HepG2 (cell line): ENCODE measurements around the gene FAM174C. TPM values are rescaled to one million over a fixed set of nuclear protein-coding genes. Genes with fewer than 3 reads are reported as not detected.

Source experiments
- ARHGAP35 ChIP-seq: sonication (generic); formaldehyde crosslinking; IDR thresholded peaks from 2 replicates; pipeline ENCODE4 v1.9.0; 2022; ENCODE audit warnings: mild to moderate bottlenecking, inconsistent platforms, moderate library complexity, missing genetic modification reagents, borderline replicate concordance
- ARNT2 ChIP-seq: sonication (generic); formaldehyde crosslinking; IDR thresholded peaks from 2 replicates; pipeline ENCODE4 v1.8.0; 2022; ENCODE audit warnings: mild to moderate bottlenecking, low read depth, missing genetic modification reagents, moderate library complexity
- GMEB1 ChIP-seq: sonication (generic); formaldehyde crosslinking; IDR thresholded peaks from 2 replicates; pipeline ENCODE4 v1.5.1; 2020; ENCODE audit warnings: missing genetic modification reagents, mild to moderate bottlenecking, borderline replicate concordance
- JDP2 ChIP-seq: sonication (generic); formaldehyde crosslinking; IDR thresholded peaks from 2 replicates; pipeline ENCODE4 v1.8.1; 2022; ENCODE audit warnings: missing genetic modification reagents, borderline replicate concordance
- MEIS2 ChIP-seq: sonication (generic); formaldehyde crosslinking; IDR thresholded peaks from 2 replicates; pipeline ENCODE4 v1.9.0; 2021; ENCODE audit warnings: mild to moderate bottlenecking, missing genetic modification reagents
- PAX8 ChIP-seq: sonication (generic); formaldehyde crosslinking; IDR thresholded peaks from 2 replicates; pipeline ENCODE4 v1.8.0; 2022; ENCODE audit warnings: mild to moderate bottlenecking, missing genetic modification reagents, borderline replicate concordance
- RAD21 ChIP-seq: fragments of 450-650 bp; formaldehyde crosslinking; IDR thresholded peaks from 2 replicates; pipeline ENCODE4 v1.5.0; 2020; ENCODE audit warnings: mild to moderate bottlenecking
- SALL2 ChIP-seq: sonication (generic); formaldehyde crosslinking; IDR thresholded peaks from 2 replicates; pipeline ENCODE4 v1.8.1; 2023; ENCODE audit warnings: mild to moderate bottlenecking, missing genetic modification reagents, inconsistent platforms
- SMC3 ChIP-seq: IDR thresholded peaks from 2 replicates; pipeline ENCODE4 v1.6.1; 2011; ENCODE audit warnings: low read length, improper control_type of control experiment
- TBX2 ChIP-seq: sonication (generic); formaldehyde crosslinking; IDR thresholded peaks from 2 replicates; pipeline ENCODE4 v1.5.0; 2020; ENCODE audit warnings: missing genetic modification reagents, mild to moderate bottlenecking, borderline replicate concordance
- ZFX ChIP-seq: sonication (generic); formaldehyde crosslinking; IDR thresholded peaks from 2 replicates; pipeline ENCODE4 v1.4.0; 2020; ENCODE audit warnings: mild to moderate bottlenecking, low read depth, missing genetic modification reagents, moderate library complexity
- ZNF260 ChIP-seq: sonication (generic); formaldehyde crosslinking; IDR thresholded peaks from 2 replicates; pipeline ENCODE4 v1.4.0; 2020; ENCODE audit warnings: missing genetic modification reagents, low read depth, mild to moderate bottlenecking, borderline replicate concordance
- ZNF337 ChIP-seq: sonication (generic); formaldehyde crosslinking; IDR thresholded peaks from 2 replicates; pipeline ENCODE4 v1.5.1; 2020; ENCODE audit warnings: missing genetic modification reagents, low read depth, mild to moderate bottlenecking, borderline replicate concordance
- ZNF431 ChIP-seq: sonication (generic); formaldehyde crosslinking; IDR thresholded peaks from 2 replicates; pipeline ENCODE4 v1.9.0; 2022; ENCODE audit warnings: missing genetic modification reagents, low read depth, mild to moderate bottlenecking, borderline replicate concordance
- ZNF777 ChIP-seq: sonication (generic); formaldehyde crosslinking; IDR thresholded peaks from 2 replicates; pipeline ENCODE4 v1.4.0; 2020; ENCODE audit warnings: missing genetic modification reagents
- ZNF839 ChIP-seq: sonication (generic); formaldehyde crosslinking; IDR thresholded peaks from 2 replicates; pipeline ENCODE4 v1.4.0; 2020; ENCODE audit warnings: missing genetic modification reagents, mild to moderate bottlenecking, borderline replicate concordance
- polyA plus RNA-seq, 8 experiments: library from polyadenylated mRNA; depleted of rRNA in 3 of 8; stranded (reverse) in 7 of 8; unstranded in 1 of 8; fragments of >200 nt; fragmentation: Illumina TruSeq in 4 of 8; extraction: Trizol in 4 of 8; gene quantifications; 2 replicates each; pipeline versions ENCODE4 v1.2.1 to v1.2.3, GENCODE V29; 2011 to 2016; ENCODE audit warnings: low read depth in 4 of 8, missing spikeins in 1 of 8, mixed read lengths in 1 of 8; ENCODE audit not compliant: insufficient read depth in 1 of 8
- total RNA-seq, 5 experiments: library from RNA; depleted of rRNA; stranded (reverse); fragments of >200 nt; fragmentation: Illumina TruSeq; extraction: Trizol; gene quantifications; 2 replicates each; pipeline ENCODE4 v1.2.3, GENCODE V29; 2016; ENCODE audit warnings: low read depth in 1 of 5

The FAM174C gene
- total and polyA plus RNA-seq, 2 of the 13 experiments (the other 11 are each of a cell fraction or from before 2014, with no cell fraction given) = 19.5 to 31.3 TPM

DNA sequence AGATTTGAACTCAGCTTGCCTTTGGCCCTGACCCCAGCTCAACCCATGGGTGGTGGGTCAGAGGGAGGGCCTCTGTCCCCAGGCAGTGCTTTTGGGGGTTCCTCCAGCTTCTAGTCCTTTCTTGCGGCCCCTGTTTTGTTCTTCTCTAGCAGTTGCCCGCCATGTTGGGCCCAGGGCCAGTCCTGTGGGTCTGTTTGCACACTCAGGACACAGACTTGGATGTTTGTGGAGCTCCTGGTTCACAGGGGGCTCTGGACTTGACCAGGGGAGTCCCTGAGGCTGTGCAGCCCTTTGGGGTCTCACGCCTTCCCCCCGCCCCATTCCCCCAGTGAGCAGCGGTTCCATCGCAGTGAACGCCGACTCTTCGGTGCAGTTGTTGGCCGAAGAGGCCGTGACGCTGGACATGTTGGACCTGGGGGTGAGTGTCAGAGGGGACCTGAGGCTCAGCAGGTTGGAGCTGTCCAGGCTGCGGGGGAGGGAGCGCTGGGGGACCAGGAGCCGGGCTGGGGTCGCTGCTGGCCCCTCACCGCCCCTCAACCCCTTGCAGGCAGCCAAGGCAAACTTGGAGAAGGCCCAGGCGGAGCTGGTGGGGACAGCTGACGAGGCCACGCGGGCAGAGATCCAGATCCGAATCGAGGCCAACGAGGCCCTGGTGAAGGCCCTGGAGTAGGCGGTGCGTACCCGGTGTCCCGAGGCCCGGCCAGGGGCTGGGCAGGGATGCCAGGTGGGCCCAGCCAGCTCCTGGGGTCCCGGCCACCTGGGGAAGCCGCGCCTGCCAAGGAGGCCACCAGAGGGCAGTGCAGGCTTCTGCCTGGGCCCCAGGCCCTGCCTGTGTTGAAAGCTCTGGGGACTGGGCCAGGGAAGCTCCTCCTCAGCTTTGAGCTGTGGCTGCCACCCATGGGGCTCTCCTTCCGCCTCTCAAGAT lies 31.3 kb upstream of the FAM174C start (continued):
- no peak for TF ChIP-seq ZNF337 (CRISPR knock-in tag)
- TF ChIP-seq SMC3 = peak; percentile 60; the same call in 1 of the 2 replicates
- TF ChIP-seq ZFX (CRISPR knock-in tag) = peak; percentile 58; the same call in 1 of the 2 replicates
- peak; percentile 24; the same call in 1 of the 2 replicates for TF ChIP-seq ZNF777 (CRISPR knock-in tag)
- TF ChIP-seq SALL2 (CRISPR knock-in tag) = peak; percentile 7; the same call in 1 of the 2 replicates
- no peak for TF ChIP-seq TBX2 (CRISPR knock-in tag)
- 0 out of 2 replicates have a peak, but pooled peaks have one; percentile 20 for TF ChIP-seq ARHGAP35 (CRISPR knock-in tag)
- TF ChIP-seq MEIS2 (CRISPR knock-in tag) = no peak
- no peak for TF ChIP-seq ZNF431 (CRISPR knock-in tag)
- no peak for TF ChIP-seq ZNF260
- peak; percentile 91; the same call in 1 of the 2 replicates for TF ChIP-seq PAX8 (CRISPR knock-in tag)
- no peak for TF ChIP-seq ARNT2 (CRISPR knock-in tag)
- 0 out of 2 replicates have a peak, but pooled peaks have one; percentile 11 for TF ChIP-seq ZNF839 (CRISPR knock-in tag)
- TF ChIP-seq GMEB1 (CRISPR knock-in tag) = no peak; the same call in none of the 2 replicates
- TF ChIP-seq RAD21 (CRISPR knock-in tag) = peak; percentile 98
- TF ChIP-seq JDP2 = no peak
